NCI-H345 treated with DMSO at 0.1 percent for 48 hours (cell line): ENCODE results near the gene SASH3.
"Not testable (repeated sequence)": the region's sequence is repeated elsewhere in the genome, so short reads cannot be mapped to it uniquely, and the experiment has no call there.

ENCODE experiments used
- DNase-seq: peaks from one replicate; lab custom pipeline; 2025; ENCODE audit not compliant: unreplicated experiment; lab: John Stamatoyannopoulos, UW

SASH3 gene

GRCh38 chrX:129779747-129780146 lies at the start of gene SASH3:
SASH3 (plus strand) TSS chrX:129779949; CDS start chrX:129780098, 149 bp downstream.
- no peak for DNase-seq

GRCh38 chrX:129731228-129731627 lies 48.5 kb upstream of the SASH3 start:
- DNase-seq: no peak

- DNase-seq: no peak
Observed at GRCh38 chrX:129732857-129733256, 46.9 kb upstream of the SASH3 start.

- DNase-seq: no peak
Observed at GRCh38 chrX:129733335-129733734, 46.4 kb upstream of the SASH3 start.

GRCh38 chrX:129736491-129736890 lies 43.3 kb upstream of the SASH3 start:
- no peak for DNase-seq

- no peak for DNase-seq
Observed at GRCh38 chrX:129737916-129738315, 41.8 kb upstream of the SASH3 start.

- no peak for DNase-seq
Observed at GRCh38 chrX:129738466-129739308, 41.1 kb upstream of the SASH3 start, which contains the start of gene XPNPEP2. XPNPEP2 (plus strand) TSS chrX:129738979; CDS start chrX:129739214, 235 bp downstream.

GRCh38 chrX:129739578-129739977 lies 40.2 kb upstream of the SASH3 start:
- DNase-seq: no peak

GRCh38 chrX:129741880-129742758 lies 37.6 kb upstream of the SASH3 start:
- DNase-seq: no peak

GRCh38 chrX:129742759-129743152 lies 37.0 kb upstream of the SASH3 start:
- not testable (repeated sequence) for DNase-seq

GRCh38 chrX:129743821-129744220 lies 35.9 kb upstream of the SASH3 start:
- DNase-seq: no peak

- DNase-seq: no peak
Observed at GRCh38 chrX:129744861-129745321, 34.9 kb upstream of the SASH3 start.

GRCh38 chrX:129746557-129747470 lies 32.9 kb upstream of the SASH3 start:
- DNase-seq: no peak

- no peak for DNase-seq
Observed at GRCh38 chrX:129747533-129747932, 32.2 kb upstream of the SASH3 start.

- DNase-seq: no peak
Observed at GRCh38 chrX:129748305-129748704, 31.4 kb upstream of the SASH3 start.

GRCh38 chrX:129749069-129749468 lies 30.7 kb upstream of the SASH3 start:
- no peak for DNase-seq

GRCh38 chrX:129750971-129751370 lies 28.8 kb upstream of the SASH3 start:
- no peak for DNase-seq

- no peak for DNase-seq
Observed at GRCh38 chrX:129754056-129755024, 25.4 kb upstream of the SASH3 start.
